ENCODE measurements around the gene ABI3BP. TPM values are rescaled to one million over a fixed set of nuclear protein-coding genes. Genes with fewer than 3 reads are reported as not detected.
"Not testable (repeated sequence)": the region's sequence is repeated elsewhere in the genome, so short reads cannot be mapped to it uniquely, and the experiment has no call there.

ABI3BP gene
- total RNA-seq, 2 experiments from 2014 or later: not detected

GRCh38 chr3:101026244-101026643 lies 33.0 kb upstream of the ABI3BP start:
- Mint-ChIP-seq H3K27me3 (peaks cover 26% of the 10 kb centered on the region), H3K4me3 (no peak overlapping the region), H3K36me3 (ENCODE audit: low read depth) (no peaks in the 10 kb centered on the region), H3K27ac (no peak overlapping the region), H3K4me1 (ENCODE audit: low read depth) (no peaks in the 10 kb centered on the region), H3K9me3 (peaks cover 9% of the 10 kb centered on the region)
- H3K36me3 ChIP-seq (ENCODE audit: insufficient read depth, low read length): no peaks in the 10 kb centered on the region
- H3K9me3 ChIP-seq (ENCODE audit: control insufficient read depth in 1 of 2, insufficient read depth in 1 of 2, low read length in 2 of 2): peaks cover 0 to 8% of the 10 kb centered on the region in 2 experiments
- H3K27ac ChIP-seq (ENCODE audit: low read depth in 1 of 2, low read length in 2 of 2): no peak overlapping the region
- H3K27me3 ChIP-seq (ENCODE audit: control insufficient read depth in 1 of 2, insufficient read depth in 2 of 2, low read length in 2 of 2): no peaks in the 10 kb centered on the region
- no peak for DNase-seq
- no peak for TF ChIP-seq CTCF (IDR thresholded peaks at IDR 0.05)
- H3K4me1 ChIP-seq (ENCODE audit: insufficient read depth, low read length): no peaks in the 10 kb centered on the region
- ChIA-PET CTCF (no interaction called here), POLR2A (no interaction called here)
- no peak overlapping the region for H3K4me3 ChIP-seq (ENCODE audit: low read length)
- intact Hi-C loops (cut with DNase I, micrococcal nuclease): no loop called here
- no peak for ATAC-seq (ENCODE audit: poor library complexity)

GRCh38 chr3:101020351-101021015 lies 27.3 kb upstream of the ABI3BP start:
- no peak for DNase-seq
- H3K4me3 ChIP-seq (ENCODE audit: low read length): no peak overlapping the region
- H3K9me3 ChIP-seq (ENCODE audit: control insufficient read depth in 1 of 2, insufficient read depth in 1 of 2, low read length in 2 of 2): peaks cover 0 to 3% of the 10 kb centered on the region in 2 experiments
- intact Hi-C loops (cut with DNase I, micrococcal nuclease): no loop called here
- no peaks in the 10 kb centered on the region for H3K36me3 ChIP-seq (ENCODE audit: insufficient read depth, low read length)
- Mint-ChIP-seq H3K4me3 (no peak overlapping the region), H3K4me1 (ENCODE audit: low read depth) (no peaks in the 10 kb centered on the region), H3K27me3 (peaks cover 33% of the 10 kb centered on the region), H3K9me3 (peaks cover 4% of the 10 kb centered on the region), H3K36me3 (ENCODE audit: low read depth) (no peaks in the 10 kb centered on the region), H3K27ac (no peak overlapping the region)
- CTCF ChIA-PET: no interaction called here
- no peak overlapping the region for H3K27ac ChIP-seq (ENCODE audit: low read depth in 1 of 2, low read length in 2 of 2)
- TF ChIP-seq CTCF (IDR thresholded peaks at IDR 0.05): no peak
- POLR2A ChIA-PET: no interaction called here
- peaks cover 0 to 5% of the 10 kb centered on the region in 2 experiments for H3K27me3 ChIP-seq (ENCODE audit: control insufficient read depth in 1 of 2, insufficient read depth in 2 of 2, low read length in 2 of 2)
- H3K4me1 ChIP-seq (ENCODE audit: insufficient read depth, low read length): no peaks in the 10 kb centered on the region
- no peak for ATAC-seq (ENCODE audit: poor library complexity)

DNA sequence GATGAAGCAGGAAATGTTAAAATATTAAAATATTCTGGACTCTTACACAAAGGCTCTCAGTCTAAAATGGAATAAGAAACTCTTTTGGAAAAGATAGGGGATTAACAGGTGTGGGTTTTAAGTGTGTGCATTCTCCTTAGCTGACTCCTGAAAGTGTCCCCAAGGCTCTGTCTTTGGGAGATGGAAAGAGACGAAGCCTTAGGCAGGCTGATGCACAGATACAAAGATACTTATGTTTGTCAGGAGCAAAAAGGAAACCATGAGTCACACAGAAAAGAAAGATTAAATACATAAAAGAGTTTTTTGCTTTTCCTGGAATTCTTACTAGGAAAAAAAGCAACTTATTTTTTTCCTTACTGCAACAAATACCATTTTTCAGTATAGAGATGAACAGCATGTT lies 23.8 kb upstream of the ABI3BP start:
- POLR2A ChIA-PET: no interaction called here

GRCh38 chr3:101012312-101012711 lies 19.1 kb upstream of the ABI3BP start:
- H3K27me3 Mint-ChIP-seq: peaks cover 12% of the 10 kb centered on the region
- H3K4me1 ChIP-seq (ENCODE audit: insufficient read depth, low read length); H3K4me1 Mint-ChIP-seq (ENCODE audit: low read depth); POLR2A ChIA-PET; H3K27ac ChIP-seq (ENCODE audit: low read depth in 1 of 2, low read length in 2 of 2); DNase-seq; H3K9me3 ChIP-seq (ENCODE audit: control insufficient read depth in 1 of 2, insufficient read depth in 1 of 2, low read length in 2 of 2); CTCF ChIA-PET; intact Hi-C loops (cut with DNase I, micrococcal nuclease); H3K27ac Mint-ChIP-seq; ATAC-seq (ENCODE audit: poor library complexity); H3K27me3 ChIP-seq (ENCODE audit: control insufficient read depth in 1 of 2, insufficient read depth in 2 of 2, low read length in 2 of 2); H3K9me3 Mint-ChIP-seq; H3K36me3 Mint-ChIP-seq (ENCODE audit: low read depth); H3K36me3 ChIP-seq (ENCODE audit: insufficient read depth, low read length); H3K4me3 ChIP-seq (ENCODE audit: low read length); H3K4me3 Mint-ChIP-seq: not testable (repeated sequence)

More for the DNA sequence above, 23.8 kb upstream of the ABI3BP start:
- Histone ChIP-seq H3K4me1 (ENCODE audit: insufficient read depth, low read length) (no peaks in the 10 kb centered on the region), H3K4me3 (ENCODE audit: low read length) (no peak overlapping the region), H3K27ac (ENCODE audit: low read depth in 1 of 2, low read length in 2 of 2) (no peak overlapping the region), H3K9me3 (ENCODE audit: control insufficient read depth in 1 of 2, insufficient read depth in 1 of 2, low read length in 2 of 2) (peaks cover 0 to 3% of the 10 kb centered on the region in 2 experiments), H3K27me3 (ENCODE audit: control insufficient read depth in 1 of 2, insufficient read depth in 2 of 2, low read length in 2 of 2) (peaks cover 0 to 5% of the 10 kb centered on the region in 2 experiments), H3K36me3 (ENCODE audit: insufficient read depth, low read length) (no peaks in the 10 kb centered on the region)
- no peak for TF ChIP-seq CTCF (IDR thresholded peaks at IDR 0.05)
- Mint-ChIP-seq H3K4me1 (ENCODE audit: low read depth) (no peaks in the 10 kb centered on the region), H3K4me3 (no peak overlapping the region), H3K36me3 (ENCODE audit: low read depth) (no peaks in the 10 kb centered on the region), H3K27ac (no peak overlapping the region), H3K27me3 (peaks cover 20% of the 10 kb centered on the region), H3K9me3 (peaks cover 3% of the 10 kb centered on the region)
- ATAC-seq (ENCODE audit: poor library complexity) (no peak), DNase-seq (no peak)
- CTCF ChIA-PET: no interaction called here
- intact Hi-C loops (cut with DNase I, micrococcal nuclease): no loop called here

All from CD4-positive, alpha-beta T cell (primary cell).